OCI-LY7 (cell line): ENCODE data around the gene NOL4L. TPM values are rescaled to one million over a fixed set of nuclear protein-coding genes. Genes with fewer than 3 reads are reported as not detected.

Experiments
- BruUV-seq: library from RNA; stranded (reverse); fragments of 400-500 nt; replicated peaks from 2 replicates; lab custom pipeline; 2021; lab: Mats Ljungman, UMichigan
- CTCF ChIA-PET: fragments of 300-600 bp; sonication (Branson Sonifier 250); formaldehyde crosslinking; loops from one replicate; lab custom pipeline; 2022; ENCODE audit warnings: antibody characterized with exemption; ENCODE audit not compliant: unreplicated experiment; lab: Charles Lee
- POLR2A ChIA-PET: fragments of 300-600 bp; sonication (Branson Sonifier 250); formaldehyde crosslinking; loops from one replicate; lab custom pipeline; 2022; ENCODE audit warnings: antibody characterized with exemption; lab: Charles Lee
- DNase-seq: peaks from one replicate; pipeline ENCODE4 v3.0.0-alpha.2; 2015; ENCODE audit warnings: low spot score
- H2AFZ ChIP-seq: fragments of 200-600 bp; sonication (generic), shearing (Covaris generic); 2 replicates; pipeline ENCODE4 v1.6.1; 2014; ENCODE audit warnings: mild to moderate bottlenecking, antibody characterized with exemption, low read length, moderate library complexity
- H3K27ac ChIP-seq: fragments of 200-600 bp; sonication (generic); 2 replicates; pipeline ENCODE4 v1.5.1; 2014; ENCODE audit warnings: mixed run types, low read depth, mild to moderate bottlenecking, moderate library complexity, low read length, inconsistent platforms; ENCODE audit not compliant: poor library complexity, severe bottlenecking
- H3K36me3 ChIP-seq: fragments of 200-600 bp; sonication (generic); 2 replicates; pipeline ENCODE4 v1.6.1; 2014; ENCODE audit warnings: mild to moderate bottlenecking, antibody characterized with exemption, low read length, moderate library complexity, mixed read lengths; ENCODE audit not compliant: insufficient read depth
- H3K4me1 ChIP-seq: fragments of 200-600 bp; sonication (generic); 2 replicates; pipeline ENCODE4 v1.5.1; 2014; ENCODE audit warnings: mild to moderate bottlenecking, low read length; ENCODE audit not compliant: insufficient read depth, poor library complexity, severe bottlenecking
- H3K4me2 ChIP-seq: fragments of 200-600 bp; sonication (generic); 2 replicates; pipeline ENCODE4 v1.6.1; 2014; ENCODE audit warnings: mild to moderate bottlenecking, low read length
- H3K4me3 ChIP-seq: fragments of 200-600 bp; sonication (generic); 2 replicates; pipeline ENCODE4 v1.5.1; 2014; ENCODE audit warnings: mild to moderate bottlenecking, low read depth, low read length; ENCODE audit not compliant: poor library complexity, severe bottlenecking
- H3K79me2 ChIP-seq: fragments of 200-600 bp; sonication (generic); 2 replicates; pipeline ENCODE4 v1.6.1; 2016; ENCODE audit warnings: low read depth, mild to moderate bottlenecking, low read length, moderate library complexity, mixed read lengths; ENCODE audit not compliant: insufficient read depth
- H3K9me2 ChIP-seq: fragments of 200-600 bp; sonication (generic); 2 replicates; pipeline ENCODE4 v1.6.1; 2016; ENCODE audit warnings: mild to moderate bottlenecking, low read length, mixed read lengths; ENCODE audit not compliant: insufficient read depth
- H3K9me3 ChIP-seq: fragments of 200-600 bp; sonication (generic); 2 replicates; pipeline ENCODE4 v1.6.1; 2014; ENCODE audit warnings: mild to moderate bottlenecking, mixed run types, low read length, mixed read lengths
- H4K20me1 ChIP-seq: fragments of 200-600 bp; sonication (generic); 2 replicates; pipeline ENCODE4 v1.6.1; 2014; ENCODE audit warnings: mild to moderate bottlenecking, antibody characterized with exemption, low read length, moderate library complexity, mixed read lengths; ENCODE audit not compliant: insufficient read depth
- CTCF ChIP-seq: fragments of 200-600 bp; sonication (generic); conservative IDR thresholded peaks from 2 replicates; pipeline ENCODE4 v1.5.1; 2014; ENCODE audit warnings: mild to moderate bottlenecking, antibody characterized with exemption, low read length, moderate library complexity, mixed read lengths
- EZH2phosphoT487 ChIP-seq: fragments of 200-600 bp; sonication (generic); IDR thresholded peaks from 2 replicates; pipeline ENCODE4 v1.6.1; 2018; ENCODE audit warnings: low read depth, borderline replicate concordance, mild to moderate bottlenecking, mixed run types, antibody characterized with exemption, low read length, moderate library complexity, mixed read lengths
- intact Hi-C: fragments of 100-400 bp; cut with micrococcal nuclease; formaldehyde crosslinking; loops from one replicate; pipeline ENCODE4 v1.10.0; 2022; ENCODE audit not compliant: unreplicated experiment
- total RNA-seq, 2 experiments: library from RNA; depleted of rRNA in 1 of 2; stranded (reverse); fragments of >200 nt in 1 of 2; shearing (Covaris generic) in 1 of 2; gene quantifications; 2 replicates each; pipeline ENCODE4 v1.2.3, GENCODE V29; 2014 to 2022

NOL4L gene
- total RNA-seq, 2 experiments from 2014 or later: 3.9 to 4.2 TPM

DNA sequence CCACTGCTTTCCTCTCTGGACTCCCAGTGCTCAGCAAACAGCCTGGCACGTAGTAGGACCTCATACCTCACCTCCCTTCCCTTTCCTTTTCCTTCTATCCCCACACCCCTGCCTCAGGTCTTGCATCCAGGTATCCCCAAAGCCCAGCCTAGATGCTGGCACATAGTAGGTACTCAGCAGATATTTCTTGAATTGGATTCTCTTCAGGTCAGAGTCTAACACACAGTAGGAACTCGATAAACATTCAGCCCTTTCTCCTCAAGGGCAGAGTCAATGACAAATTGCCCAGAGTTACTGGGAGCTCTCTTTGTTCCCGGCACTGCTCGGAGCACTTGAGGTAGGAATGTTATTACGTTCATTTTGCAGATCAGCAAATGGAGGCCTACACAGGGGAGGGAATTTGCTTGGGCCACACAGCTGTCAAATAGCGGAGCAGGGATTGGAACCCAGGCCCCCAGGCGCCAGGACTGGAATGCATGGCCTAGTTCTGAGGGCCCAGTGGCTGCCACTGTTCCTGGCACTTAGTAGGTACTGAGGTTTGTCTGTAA is 25.9 kb downstream of the NOL4L start:
- Histone ChIP-seq H4K20me1 (no peaks in the 10 kb centered on the region), H3K4me2 (no peak overlapping the region), H3K79me2 (no peaks in the 10 kb centered on the region), H3K9me3 (no peaks in the 10 kb centered on the region), H3K36me3 (no peaks in the 10 kb centered on the region), H3K4me3 (no peak overlapping the region), H3K9me2 (no peaks in the 10 kb centered on the region), H3K4me1 (no peaks in the 10 kb centered on the region), H3K27ac (no peak overlapping the region), H2AFZ (no peak overlapping the region)
- no peak for DNase-seq
- ChIA-PET CTCF (no interaction called here), POLR2A (no interaction called here)
- BruUV-seq: no TSS peak
- intact Hi-C loops: no loop called here
- TF ChIP-seq CTCF: no peak
- no peak for TF ChIP-seq EZH2phosphoT487

- POLR2A ChIA-PET: interaction anchor here (0.6 kb wide), 1 partner anchor 114 kb away, joined by 3 read pairs; no protein-coding TSS in a partner anchor
Observed at GRCh38 chr20:32558526-32558925, 26.6 kb downstream of the NOL4L start.

More at GRCh38 chr20:32558526-32558925, 26.6 kb downstream of the NOL4L start:
- TF ChIP-seq EZH2phosphoT487 (no peak), CTCF (no peak)
- CTCF ChIA-PET: no interaction called here
- DNase-seq: no peak
- Histone ChIP-seq H3K4me3 (no peak overlapping the region), H4K20me1 (no peaks in the 10 kb centered on the region), H3K27ac (no peak overlapping the region), H3K36me3 (no peaks in the 10 kb centered on the region), H2AFZ (no peak overlapping the region), H3K9me3 (no peaks in the 10 kb centered on the region), H3K79me2 (no peaks in the 10 kb centered on the region), H3K9me2 (no peaks in the 10 kb centered on the region), H3K4me2 (no peak overlapping the region), H3K4me1 (no peaks in the 10 kb centered on the region)
- intact Hi-C loops: no loop called here
- no TSS peak for BruUV-seq
